NCI-H2227 treated with DMSO at 0.1 percent for 48 hours (cell line): ENCODE measurements around the gene ITGB5.
"Not testable (repeated sequence)": the region's sequence is repeated elsewhere in the genome, so short reads cannot be mapped to it uniquely, and the experiment has no call there.

Source experiments
- DNase-seq: peaks from one replicate; lab custom pipeline; 2025; lab: John Stamatoyannopoulos, UW

The ITGB5 gene

DNA sequence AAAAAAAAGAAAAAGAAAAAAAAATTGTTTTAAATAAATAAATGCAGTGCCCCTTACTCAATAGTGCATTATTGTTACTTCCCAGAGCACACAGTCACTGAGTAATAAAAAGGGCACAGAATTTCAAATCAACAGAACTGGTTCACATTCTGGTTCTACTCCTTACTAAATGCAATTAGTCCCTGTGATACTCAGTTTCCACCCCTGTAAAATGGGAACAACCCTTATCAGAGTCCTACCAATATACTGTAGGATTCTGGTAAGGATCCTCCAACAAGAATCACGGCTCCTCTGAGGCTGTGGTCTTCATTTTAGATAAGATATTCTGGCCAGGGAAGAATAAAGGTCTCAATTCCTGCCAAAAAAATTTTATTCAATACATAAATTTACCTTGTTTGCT, 50.7 kb downstream of the ITGB5 start:
- no peak for DNase-seq

DNA sequence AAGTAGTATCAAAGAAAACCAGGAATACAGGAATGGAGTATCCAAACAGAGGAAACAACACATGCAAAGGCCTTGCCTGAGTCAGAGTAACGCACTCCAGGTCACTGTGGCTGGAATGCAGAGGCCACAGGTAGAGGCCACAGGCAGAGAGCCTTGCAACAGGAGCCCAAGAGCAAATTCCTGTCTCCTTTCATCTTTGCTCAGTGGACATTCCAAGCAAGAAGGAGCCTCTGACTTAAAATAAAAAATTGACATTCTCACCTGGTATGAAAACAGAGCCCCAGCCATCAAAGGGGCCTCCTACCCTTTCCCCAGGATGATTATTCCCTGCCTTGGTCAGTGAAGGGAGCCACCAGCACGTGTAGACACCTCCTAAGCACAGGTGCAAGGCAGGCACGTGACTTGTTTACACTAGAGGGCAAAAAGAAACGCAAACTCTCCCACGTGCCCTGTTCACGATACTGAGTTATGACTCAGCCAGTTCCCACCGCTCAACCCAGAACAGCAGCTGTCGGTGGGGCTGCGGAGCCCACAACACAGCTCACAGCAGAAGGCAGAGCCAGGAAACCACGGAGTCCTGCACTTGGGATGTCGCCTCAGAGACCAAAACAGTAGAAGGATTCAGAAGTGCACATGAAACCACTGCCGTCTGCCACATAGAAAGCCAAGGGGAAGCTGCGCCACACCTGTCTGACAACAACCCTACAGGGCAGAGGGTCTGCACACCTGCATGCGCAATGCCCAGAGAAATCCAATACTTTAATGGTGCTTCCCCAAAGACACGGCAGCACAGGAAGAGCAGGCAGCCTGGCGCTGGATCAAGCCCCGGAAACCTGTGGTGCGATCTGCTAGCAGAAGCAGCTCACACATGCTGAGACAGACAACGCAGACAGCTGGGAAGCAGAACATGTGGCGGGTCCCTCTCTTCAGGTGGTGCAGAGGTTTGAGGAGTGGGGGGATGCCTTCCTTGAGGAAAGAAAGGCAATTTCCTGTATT, 52.1 kb downstream of the ITGB5 start:
- DNase-seq: no peak

DNA sequence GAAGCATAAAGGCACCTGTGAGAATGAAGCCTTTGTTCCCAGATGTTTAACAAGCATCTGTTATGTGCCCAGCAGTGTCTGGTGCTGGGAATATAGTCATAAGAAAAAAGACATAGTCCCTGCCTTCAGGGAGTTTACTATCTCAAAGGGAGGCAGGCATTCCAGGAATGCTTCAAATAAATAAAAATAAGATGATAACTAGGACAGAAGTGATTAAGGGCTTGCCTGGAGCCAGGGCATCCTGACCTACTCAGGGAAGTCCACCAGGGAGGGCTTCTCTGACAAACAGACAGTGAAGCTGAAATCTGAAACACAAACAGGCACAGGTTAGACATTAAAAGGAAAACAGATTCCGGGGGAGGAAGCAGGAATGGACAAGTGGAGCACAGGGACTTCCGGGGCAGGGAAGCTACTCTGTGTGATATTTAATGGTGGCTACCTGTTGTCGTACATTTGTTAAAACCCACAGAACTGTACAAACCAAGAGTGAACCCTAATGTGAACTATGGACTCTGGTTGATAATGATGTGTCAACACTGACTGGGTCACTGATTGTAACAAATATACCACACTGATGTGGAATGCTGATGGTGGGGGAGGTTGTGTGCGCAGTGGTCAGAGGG, 53.3 kb downstream of the ITGB5 start:
- no peak for DNase-seq

DNA sequence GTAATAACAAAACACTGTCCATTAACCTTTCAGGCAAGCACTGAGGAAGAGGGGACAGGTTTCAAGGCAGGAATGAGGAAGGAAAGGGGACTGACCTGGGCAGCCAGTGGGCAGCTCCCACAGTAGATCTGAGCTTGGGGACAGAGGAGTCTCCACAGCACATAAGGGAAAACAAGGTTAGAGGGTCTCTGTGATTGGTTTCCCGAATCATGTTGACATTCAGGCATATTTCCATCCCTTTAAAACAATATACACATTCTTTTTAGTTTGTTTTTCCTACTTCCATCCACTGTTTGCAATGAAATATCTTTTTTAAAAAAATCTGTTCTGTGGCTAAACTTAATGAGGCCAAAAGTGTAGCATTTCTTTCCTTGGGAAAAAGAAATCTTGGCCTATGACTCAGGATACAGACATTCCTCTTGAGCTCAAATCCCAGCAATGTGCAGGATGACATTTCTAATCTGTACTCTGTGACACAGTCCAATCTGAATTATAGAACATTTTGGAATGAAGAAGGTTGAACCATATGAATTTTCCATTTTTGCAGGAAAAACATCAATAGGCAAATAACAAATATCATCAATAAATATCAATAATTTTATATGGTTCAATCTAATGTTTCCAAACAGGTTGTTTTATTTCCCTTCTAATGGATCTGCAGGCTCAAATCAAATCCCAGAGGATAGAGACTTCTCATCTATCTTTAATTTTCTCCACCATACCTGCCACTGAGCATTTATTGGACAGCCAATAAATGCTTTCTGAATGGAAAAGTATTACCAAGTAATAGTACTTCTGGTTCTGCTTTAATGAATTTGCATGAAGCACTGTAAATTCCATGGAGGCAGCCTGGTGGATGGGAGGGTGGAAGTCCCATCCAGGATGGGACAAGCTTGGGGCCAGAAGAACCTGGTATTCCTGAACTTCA, 54.1 kb downstream of the ITGB5 start:
- DNase-seq: no peak

DNA sequence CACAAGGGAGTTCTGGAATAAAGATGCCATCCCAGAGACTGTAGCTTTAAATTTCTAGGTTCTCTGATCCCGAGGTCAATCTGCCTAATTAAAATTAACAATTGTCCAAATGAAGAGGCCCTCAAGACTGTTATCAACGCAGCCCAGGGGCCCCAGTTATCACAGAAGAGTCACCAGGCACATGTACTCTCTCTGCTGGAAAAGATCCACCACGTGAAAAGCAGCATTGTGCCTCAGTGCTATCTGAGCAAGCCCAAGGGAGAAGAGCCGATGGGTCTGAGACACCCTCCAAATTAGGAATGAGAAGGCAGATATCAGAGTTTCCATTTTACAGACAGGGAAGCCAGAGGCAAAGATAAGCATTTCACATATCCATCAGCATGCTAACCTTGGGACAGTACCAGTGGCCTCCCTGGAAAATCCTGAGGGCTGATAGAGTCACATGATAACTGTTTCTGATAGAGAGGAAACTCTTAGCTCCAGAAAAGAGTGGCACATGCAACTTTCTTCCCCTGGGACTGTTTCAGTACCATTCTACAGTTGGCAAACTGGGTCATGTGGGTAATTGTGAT, 55.5 kb downstream of the ITGB5 start:
- DNase-seq: no peak

DNA sequence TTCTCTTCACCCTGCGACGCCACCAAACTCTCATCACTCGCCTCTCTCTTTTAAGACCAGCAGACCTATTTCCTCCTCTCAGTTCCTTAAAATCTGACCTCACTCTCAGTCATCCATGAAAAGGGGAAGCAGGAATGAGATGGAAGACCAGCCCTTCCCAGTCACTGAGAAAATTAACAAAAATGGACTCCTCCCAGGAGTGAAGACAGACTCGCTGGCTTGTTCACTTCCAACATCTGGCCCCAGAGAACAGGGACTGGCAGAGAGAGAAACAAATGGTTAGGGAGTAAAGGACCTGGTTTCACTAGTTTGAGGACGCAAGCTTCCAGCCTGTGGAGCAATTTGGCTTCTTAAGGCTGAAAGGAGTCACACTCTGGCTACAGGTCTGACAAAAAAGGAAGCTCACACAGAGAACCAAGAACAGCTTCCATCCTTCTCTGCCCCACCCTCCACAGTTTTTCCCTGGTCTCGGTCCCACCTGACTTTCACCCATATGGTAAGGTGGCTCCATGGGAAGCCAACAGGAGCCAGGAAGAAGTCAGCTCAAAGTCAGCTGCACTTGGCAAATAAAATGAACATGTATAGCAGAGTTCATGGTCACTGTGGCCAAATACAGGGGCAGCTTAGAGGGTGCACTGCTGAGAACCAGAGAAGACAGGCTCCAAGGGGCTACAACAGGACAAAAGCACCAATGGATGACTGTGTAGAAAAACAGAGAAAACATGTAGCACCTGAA, 57.2 kb downstream of the ITGB5 start:
- no peak for DNase-seq

DNA sequence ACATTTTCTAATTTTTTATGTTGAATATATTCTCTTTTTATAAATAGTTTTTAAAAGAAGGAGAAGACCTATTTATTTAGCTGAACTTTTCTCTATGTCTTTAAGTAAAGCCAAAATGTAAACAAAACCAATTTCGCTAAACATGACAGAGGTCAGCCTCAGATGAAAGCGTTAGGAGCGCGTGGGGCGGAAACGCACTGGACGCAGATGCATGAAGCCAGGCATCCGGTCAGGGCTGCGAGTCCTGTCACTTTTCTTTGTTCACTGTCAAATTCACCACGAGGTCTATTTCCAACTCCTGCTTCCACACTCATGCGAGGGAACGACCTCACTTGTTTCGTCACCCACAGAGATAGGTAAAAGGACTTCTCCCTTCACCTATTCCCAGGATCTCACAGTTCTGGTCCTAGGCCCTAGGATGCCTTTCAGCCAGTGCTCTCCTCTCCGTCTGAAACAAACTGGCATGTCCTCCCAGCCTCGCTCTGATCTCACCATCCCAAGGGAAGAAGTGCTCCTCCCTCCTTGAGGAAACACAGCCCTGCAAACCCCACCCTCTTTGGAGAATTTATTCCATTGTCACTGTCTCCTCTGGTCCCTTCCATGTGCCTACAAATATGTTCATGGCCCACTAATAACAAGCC, 57.9 kb downstream of the ITGB5 start:
- DNase-seq: no peak

DNA sequence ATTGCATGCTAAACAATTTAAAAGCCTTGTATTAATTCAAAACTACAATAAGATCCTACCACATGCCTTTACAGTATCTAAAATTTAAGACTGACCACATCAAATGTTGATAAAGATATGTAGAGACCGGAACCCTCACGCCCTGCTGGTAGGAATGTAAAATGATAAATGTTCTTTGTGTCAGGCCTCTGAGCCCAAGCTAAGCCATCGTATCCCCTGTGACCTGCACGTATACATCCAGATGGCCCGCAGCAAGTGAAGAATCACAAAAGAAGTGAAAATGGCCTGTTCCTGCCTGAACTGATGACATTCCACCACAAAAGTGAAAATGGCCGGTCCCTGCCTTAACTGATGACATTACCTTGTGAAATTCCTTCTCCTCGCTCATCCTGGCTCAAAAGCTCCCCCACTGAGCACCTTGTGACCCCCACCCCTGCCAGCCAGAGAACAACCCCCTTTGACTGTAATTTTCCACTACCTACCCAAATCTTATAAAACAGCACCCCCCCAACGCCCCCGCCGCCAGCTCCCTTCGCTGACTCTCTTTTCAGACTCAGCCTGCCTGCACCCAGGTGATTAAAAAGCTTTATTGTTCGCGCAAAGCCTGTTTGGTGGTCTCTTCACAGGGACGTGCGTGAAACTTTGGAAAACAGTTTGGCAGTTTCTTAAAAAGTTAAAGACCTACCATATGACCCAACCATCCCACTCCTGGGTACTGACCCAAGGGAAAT, 59.5 kb downstream of the ITGB5 start:
- not testable (repeated sequence) for DNase-seq

DNA sequence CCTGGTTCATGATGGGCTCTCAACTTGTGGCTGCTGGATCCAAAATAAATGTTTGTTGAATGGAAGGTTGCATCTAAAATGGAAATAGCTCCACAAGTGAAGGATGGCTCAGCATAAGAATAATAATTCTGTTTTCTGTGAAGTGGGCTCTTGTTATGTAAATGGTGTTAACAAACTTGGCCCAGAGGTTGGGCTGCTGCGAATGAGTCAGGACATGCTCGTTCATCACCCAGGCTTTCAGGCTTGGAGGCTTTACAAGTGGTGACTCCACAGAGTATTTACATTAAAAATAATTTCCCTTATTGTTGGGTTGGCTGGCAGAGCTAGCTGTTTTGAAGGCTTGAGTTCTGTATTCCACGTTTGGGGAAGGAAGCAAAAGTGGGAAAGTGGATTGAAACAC, 60.5 kb downstream of the ITGB5 start:
- no peak for DNase-seq

DNA sequence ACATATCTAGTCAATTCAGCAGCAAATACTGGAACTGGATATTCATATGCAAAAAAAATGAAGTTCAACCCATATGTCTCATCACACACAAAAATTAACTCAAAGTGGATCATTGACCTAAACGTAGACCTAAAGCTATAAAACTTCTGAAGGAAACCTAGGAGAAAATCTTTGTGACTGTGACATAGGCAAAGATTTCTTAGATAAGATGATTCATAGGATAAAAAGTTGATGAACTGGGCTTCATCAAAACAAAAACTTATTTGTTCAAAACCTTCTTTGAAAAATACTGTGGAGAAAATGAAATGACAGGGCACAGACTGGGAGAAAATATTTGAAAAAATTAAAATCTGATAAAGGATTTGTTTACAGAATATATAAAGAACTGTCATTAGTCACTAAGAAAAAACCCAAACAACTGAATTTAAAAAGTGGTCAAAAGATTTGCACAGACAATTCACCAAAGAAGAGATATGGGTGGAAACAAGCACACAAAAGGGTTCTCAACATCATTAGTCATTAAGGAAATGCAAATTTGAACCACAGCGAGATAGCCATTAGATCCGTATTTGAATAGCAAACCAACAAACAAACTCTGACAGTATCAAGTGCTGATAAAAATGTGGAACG, 62.8 kb downstream of the ITGB5 start:
- DNase-seq: no peak

DNA sequence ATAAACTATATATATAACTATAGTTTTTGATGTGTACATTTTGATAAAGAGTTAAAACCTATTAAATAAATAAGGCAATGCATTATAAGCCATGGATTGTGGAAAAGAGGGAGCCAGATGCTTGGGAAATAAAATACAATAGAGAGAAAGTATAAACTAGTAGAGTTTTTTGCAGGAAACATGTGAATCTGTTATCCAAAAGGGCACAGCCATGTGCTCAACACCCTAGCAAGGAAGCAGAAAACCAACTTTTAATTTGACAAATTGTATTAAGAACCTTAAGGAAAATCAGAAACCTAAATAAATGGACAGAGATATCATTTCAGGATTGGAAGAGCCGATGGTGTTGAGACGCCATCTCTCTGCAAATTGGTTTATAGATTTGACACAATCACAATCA, 63.5 kb downstream of the ITGB5 start:
- no peak for DNase-seq

DNA sequence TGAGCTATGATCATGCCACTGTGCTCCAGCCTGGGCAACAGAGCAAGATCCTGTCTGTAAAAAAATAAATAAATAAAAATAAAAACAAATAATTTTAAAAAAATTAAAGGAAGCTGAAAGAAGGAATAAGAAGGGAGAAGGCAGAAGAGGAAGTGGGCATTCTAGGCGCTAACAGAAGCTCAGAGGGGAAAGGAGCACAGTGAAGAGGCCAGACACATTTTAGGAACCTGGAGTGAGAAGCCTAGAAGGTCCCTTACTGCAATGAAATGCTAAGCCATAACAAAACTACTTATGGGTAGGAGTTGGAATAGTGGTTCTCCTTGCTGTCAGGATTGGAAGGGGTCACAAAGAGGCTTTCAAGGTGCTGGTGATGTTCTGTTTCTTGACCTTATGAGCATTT, 64.0 kb downstream of the ITGB5 start:
- DNase-seq: no peak

DNA sequence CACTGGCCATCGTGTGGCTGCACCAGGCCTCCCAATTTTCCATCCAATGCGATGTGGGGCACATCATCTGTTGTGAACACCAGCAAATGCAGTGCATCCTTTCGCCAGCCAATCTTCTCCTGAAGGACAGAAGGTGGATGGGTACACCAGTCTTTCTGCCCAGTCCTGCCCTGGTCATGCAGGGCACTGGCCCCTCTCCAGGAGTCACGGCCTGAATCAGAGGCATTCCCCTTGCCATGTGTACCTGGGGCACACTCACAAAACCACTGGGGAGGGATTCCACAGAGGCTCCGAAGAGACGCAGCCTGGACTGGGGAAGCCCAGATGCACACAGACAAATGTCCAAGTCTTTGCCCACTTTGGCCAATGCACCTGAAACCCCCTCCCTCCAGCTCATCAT, 65.8 kb downstream of the ITGB5 start:
- no peak for DNase-seq

DNA sequence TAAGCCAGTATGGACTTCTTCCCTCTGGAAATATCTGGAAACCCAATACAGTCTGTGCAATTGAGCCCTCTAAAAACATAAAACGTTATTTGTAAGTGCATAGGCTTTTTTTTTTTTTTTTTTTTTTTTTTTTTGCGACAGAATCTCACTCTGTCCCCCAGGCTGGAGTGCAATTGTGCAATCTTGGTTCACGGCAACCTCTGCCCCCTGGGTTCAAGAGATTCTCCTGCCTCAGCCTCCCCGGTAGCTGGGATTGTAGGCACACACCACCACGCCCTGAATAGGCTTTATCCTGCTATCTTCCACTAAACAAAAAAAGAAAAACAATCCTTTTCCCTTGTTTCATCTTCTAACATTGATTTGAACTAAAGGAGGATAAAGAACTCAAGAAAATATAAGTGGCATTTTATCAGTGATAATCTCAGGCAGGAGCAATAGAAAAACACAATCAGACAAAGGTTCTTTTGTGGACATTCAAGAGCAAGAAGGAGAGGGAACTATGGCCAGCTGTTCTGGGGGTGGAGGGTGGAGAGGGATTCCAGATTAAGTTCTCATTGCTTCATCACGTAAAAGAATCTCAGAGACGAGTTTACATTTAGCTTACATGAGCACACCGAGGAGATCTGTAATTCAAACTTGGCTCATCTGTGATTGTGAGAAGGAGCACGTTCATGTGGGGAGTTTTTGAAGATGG, 68.6 kb downstream of the ITGB5 start:
- no peak for DNase-seq

DNA sequence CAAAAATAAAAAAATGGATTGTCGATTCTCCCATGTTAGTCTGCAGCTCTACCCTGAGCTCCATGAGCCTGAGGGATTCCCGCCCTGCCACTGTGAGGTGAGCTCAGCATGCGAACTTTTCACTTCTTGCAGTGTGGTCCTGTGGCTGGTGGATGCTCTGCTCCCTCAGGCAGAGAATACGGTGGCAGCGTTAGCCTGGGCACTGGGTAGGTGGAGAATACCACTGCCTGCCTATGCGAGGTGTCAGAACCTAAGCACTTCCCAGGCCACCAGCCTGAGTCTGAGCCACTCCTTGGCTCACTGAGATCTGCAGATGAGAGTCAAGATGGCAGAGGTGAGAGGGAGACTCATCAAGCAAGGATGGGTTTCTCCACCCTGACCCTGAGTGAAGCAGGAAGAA, 70.1 kb downstream of the ITGB5 start:
- no peak for DNase-seq

DNA sequence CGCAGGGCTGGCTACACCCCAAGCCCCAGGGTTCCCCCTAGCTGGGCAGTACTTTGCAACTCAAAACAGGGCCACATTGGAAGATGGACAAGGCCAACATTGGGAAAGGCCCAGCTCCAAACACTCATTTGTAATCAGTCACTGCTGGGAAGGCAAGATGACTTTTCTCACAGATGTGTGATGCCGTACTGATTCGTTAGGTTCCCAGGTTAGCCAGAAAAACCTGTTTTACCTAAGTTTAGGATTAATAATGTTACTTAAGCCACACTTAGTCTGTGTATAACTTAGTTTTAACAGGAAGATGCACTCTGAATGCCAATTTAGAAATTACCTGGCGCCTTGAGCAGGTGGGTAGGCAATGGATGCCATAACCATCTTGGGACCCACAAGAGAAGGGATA, 71.0 kb downstream of the ITGB5 start:
- DNase-seq: no peak

DNA sequence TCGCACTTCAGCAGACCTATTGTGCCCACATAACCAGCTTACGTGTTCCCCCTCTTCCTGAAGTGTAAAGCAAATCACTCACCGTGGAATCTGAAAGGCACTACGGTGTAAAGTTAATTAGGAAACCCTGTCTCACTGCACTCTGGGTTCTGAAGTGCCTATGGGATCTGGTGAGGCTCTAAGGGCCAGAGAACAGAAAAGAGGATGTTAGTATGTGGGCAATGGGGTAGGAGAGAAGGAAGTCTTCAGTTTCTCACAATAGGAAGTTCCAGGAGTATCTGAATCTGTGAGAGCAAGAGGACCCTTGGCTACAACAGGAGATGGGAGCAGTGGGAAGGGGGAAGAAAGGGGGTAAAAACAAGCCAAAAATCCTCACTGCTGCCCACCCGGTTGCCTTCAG, 71.4 kb downstream of the ITGB5 start:
- DNase-seq: no peak

DNA sequence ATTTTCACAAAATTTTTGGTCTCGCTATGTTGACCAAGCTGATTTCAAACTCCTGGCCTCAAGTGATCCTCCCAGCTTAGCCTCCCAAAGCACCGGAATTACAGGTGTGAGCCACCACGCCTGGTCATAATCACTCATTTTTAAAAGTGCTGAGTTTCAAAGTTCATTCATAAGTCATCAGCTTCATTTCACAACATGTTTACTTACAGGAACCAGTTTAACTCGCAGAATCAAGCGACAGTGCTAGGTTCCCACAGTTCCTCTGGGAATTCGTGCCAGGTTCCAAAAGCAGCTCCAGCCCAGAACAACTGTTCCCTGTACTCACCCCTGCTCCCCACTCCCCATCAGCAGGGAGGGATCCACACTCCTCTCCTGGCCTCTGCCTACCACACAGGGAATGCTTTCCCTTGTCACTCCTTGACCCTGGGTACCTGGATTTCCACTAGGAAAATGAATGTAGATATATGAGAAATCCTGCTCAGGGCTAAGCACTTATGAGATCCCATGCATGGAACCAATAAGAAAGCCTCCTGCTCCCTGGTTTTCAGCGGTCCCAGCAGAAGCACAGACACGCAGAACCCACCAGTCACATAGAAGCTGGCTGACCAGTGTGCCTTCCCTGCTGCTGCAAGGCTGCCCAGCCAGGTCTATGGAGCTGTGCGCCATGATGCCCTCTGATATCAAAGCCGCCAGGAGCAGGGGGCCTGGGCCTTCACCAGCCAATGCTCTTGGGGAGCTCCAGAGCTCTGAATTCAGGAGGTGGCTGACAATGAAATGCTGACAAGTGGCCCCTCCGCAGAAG, 72.3 kb downstream of the ITGB5 start:
- DNase-seq: no peak
